A549 (cell line): ENCODE results near the gene NADSYN1. TPM values are rescaled to one million over a fixed set of nuclear protein-coding genes. Genes with fewer than 3 reads are reported as not detected.

Experiments used
- ATAC-seq, 2 experiments: fragments of 200-7000 bp in 1 of 2; fragments of >200 bp in 1 of 2; cut with Nextera tagmentation in 1 of 2; cut with Tn5 transposase in 1 of 2; 3 replicates each; pipeline versions ENCODE4 v1.8.0 to v1.9.1; 2018 to 2020; ENCODE audit warnings: mild to moderate bottlenecking in 1 of 2, moderate library complexity in 1 of 2
- CTCF ChIA-PET: fragments of 300-600 bp; sonication (Branson Sonifier 250); formaldehyde crosslinking; extraction: SDS; loops from one replicate; lab custom pipeline; 2021; ENCODE audit warnings: antibody characterized with exemption, inconsistent platforms; lab: Yijun Ruan, JAX
- POLR2A ChIA-PET: fragments of 350-600 bp; formaldehyde crosslinking; extraction: SDS; loops from one replicate; lab custom pipeline; 2021; ENCODE audit warnings: antibody characterized with exemption, inconsistent platforms; lab: Yijun Ruan, JAX
- DNase-seq, 2 experiments: peaks; one replicate each; pipeline versions ENCODE4 v3.0.0 to v3.0.0-alpha.2; 2011 to 2016; ENCODE audit warnings: low read depth in 1 of 2, low spot score in 1 of 2
- FAIRE-seq: peaks from 2 replicates; lab custom pipeline; 2011; peaks lifted over from hg19 to GRCh38; lab: Jason Lieb, UNC
- H3K27ac ChIP-seq, 2 experiments: fragments of >200 bp; sonication (Bioruptor Twin); formaldehyde crosslinking; 3 replicates each; pipeline ENCODE4 v1.5.1; 2016 to 2017
- H3K4me1 ChIP-seq: fragments of >200 bp; sonication (Bioruptor Twin); formaldehyde crosslinking; 3 replicates; pipeline ENCODE4 v1.6.1; 2016
- H3K4me2 ChIP-seq: fragments of >200 bp; sonication (Bioruptor Twin); formaldehyde crosslinking; 3 replicates; pipeline ENCODE4 v1.6.1; 2016
- H3K4me3 ChIP-seq: fragments of >200 bp; sonication (Bioruptor Twin); formaldehyde crosslinking; 3 replicates; pipeline ENCODE4 v1.5.1; 2016
- H3K9me3 ChIP-seq: fragments of >200 bp; sonication (Bioruptor Twin); formaldehyde crosslinking; 3 replicates; pipeline ENCODE4 v1.6.1; 2016
- BHLHE40 ChIP-seq: IDR thresholded peaks from 2 replicates; pipeline ENCODE4 v1.6.1; 2012; ENCODE audit warnings: low read depth, low read length, inconsistent platforms
- CBX2 ChIP-seq: fragments of 200-600 bp; sonication (generic); IDR thresholded peaks from 2 replicates; pipeline ENCODE4 v1.6.1; 2016; ENCODE audit warnings: low read depth, mild to moderate bottlenecking, borderline replicate concordance
- E2F6 ChIP-seq: IDR thresholded peaks from 2 replicates; pipeline ENCODE4 v1.6.1; 2012; ENCODE audit warnings: low read depth, borderline replicate concordance
- EHMT2 ChIP-seq: fragments of 200-600 bp; sonication (generic); IDR thresholded peaks from 2 replicates; pipeline ENCODE4 v1.6.1; 2016; ENCODE audit warnings: antibody characterized with exemption, low read depth, mild to moderate bottlenecking, moderate library complexity
- EP300 ChIP-seq, 2 experiments: fragments of >200 bp; sonication (Bioruptor Twin); formaldehyde crosslinking; IDR thresholded peaks; 2 replicates in 1 of 2; 3 replicates in 1 of 2; pipeline ENCODE4 v1.6.1; 2016 to 2017
- FOSB ChIP-seq: fragments of 250-450 bp; sonication (Bioruptor Pico); IDR thresholded peaks from 2 replicates; pipeline ENCODE4 v1.5.0; 2020; ENCODE audit warnings: mild to moderate bottlenecking, moderate library complexity
- GATA3 ChIP-seq: IDR thresholded peaks from 2 replicates; pipeline ENCODE4 v1.6.1; 2012; ENCODE audit warnings: borderline replicate concordance
- HDAC2 ChIP-seq: fragments of 200-600 bp; sonication (generic); IDR thresholded peaks from 2 replicates; pipeline ENCODE4 v1.6.1; 2016
- HES2 ChIP-seq: fragments of >200 bp; sonication (Bioruptor Twin); formaldehyde crosslinking; IDR thresholded peaks from 2 replicates; pipeline ENCODE4 v1.6.1; 2016
- HOXB13 ChIP-seq: fragments of 250-450 bp; sonication (Bioruptor Pico); IDR thresholded peaks from 2 replicates; pipeline ENCODE4 v1.5.0; 2020; ENCODE audit warnings: low read depth, mild to moderate bottlenecking, moderate library complexity
- JUNB ChIP-seq: fragments of >200 bp; sonication (Bioruptor Twin); formaldehyde crosslinking; IDR thresholded peaks from 2 replicates; pipeline ENCODE4 v1.6.1; 2016
- KDM1A ChIP-seq: fragments of 200-600 bp; sonication (generic); IDR thresholded peaks from 2 replicates; pipeline ENCODE4 v1.6.1; 2016; ENCODE audit warnings: low read depth, mild to moderate bottlenecking
- KDM5A ChIP-seq: fragments of 200-600 bp; sonication (generic); IDR thresholded peaks from 2 replicates; pipeline ENCODE4 v1.6.1; 2016; ENCODE audit warnings: antibody characterized with exemption, mild to moderate bottlenecking
- NR3C1 ChIP-seq: fragments of >200 bp; sonication (Bioruptor Twin); formaldehyde crosslinking; IDR thresholded peaks from 3 replicates; pipeline ENCODE4 v1.6.1; 2017
- PHF8 ChIP-seq: fragments of 200-600 bp; sonication (generic); IDR thresholded peaks from 2 replicates; pipeline ENCODE4 v1.6.1; 2016; ENCODE audit warnings: low read depth, mild to moderate bottlenecking, antibody characterized with exemption, moderate library complexity, borderline replicate concordance
- POLR2A ChIP-seq: IDR thresholded peaks from 2 replicates; pipeline ENCODE4 v1.6.1; 2012; ENCODE audit warnings: mild to moderate bottlenecking, low read length
- POLR2AphosphoS2 ChIP-seq: conservative IDR thresholded peaks from 2 replicates; pipeline ENCODE4 v1.6.1; 2012; ENCODE audit warnings: low read length, improper control_type of control experiment, inconsistent platforms
- REST ChIP-seq: fragments of 200-600 bp; sonication (generic); IDR thresholded peaks from 2 replicates; pipeline ENCODE4 v1.6.1; 2016; ENCODE audit warnings: antibody characterized with exemption, mild to moderate bottlenecking, moderate library complexity
- SMC3 ChIP-seq: fragments of >200 bp; sonication (Bioruptor Twin); formaldehyde crosslinking; IDR thresholded peaks from 3 replicates; pipeline ENCODE4 v1.6.1; 2018; ENCODE audit warnings: inconsistent platforms
- TP53 ChIP-seq: fragments of 250-450 bp; sonication (Bioruptor Pico); IDR thresholded peaks from 2 replicates; pipeline ENCODE4 v1.5.0; 2021; ENCODE audit warnings: mild to moderate bottlenecking, moderate library complexity
- USF2 ChIP-seq: fragments of 450-650 bp; IDR thresholded peaks from 2 replicates; pipeline ENCODE4 v1.6.1; 2014; ENCODE audit warnings: antibody characterized with exemption
- ZC3H11A ChIP-seq: fragments of 450-650 bp; IDR thresholded peaks from 2 replicates; pipeline ENCODE4 v1.6.1; 2014; ENCODE audit warnings: antibody characterized with exemption, mild to moderate bottlenecking
- ZFP36 ChIP-seq: fragments of 450-650 bp; IDR thresholded peaks from 2 replicates; pipeline ENCODE4 v1.6.1; 2014; ENCODE audit warnings: borderline replicate concordance; ENCODE audit not compliant: partially characterized antibody
- ZSCAN20 ChIP-seq: fragments of 250-450 bp; sonication (Bioruptor Pico); IDR thresholded peaks from 2 replicates; pipeline ENCODE4 v1.8.0; 2022; ENCODE audit warnings: mild to moderate bottlenecking, moderate library complexity
- WGBS: methylation state at CpG from one replicate; pipeline ENCODE4 v1.1.6; 2017; ENCODE audit errors: missing lambda C conversion rate; 5-methylcytosine and 5-hydroxymethylcytosine counted together
- polyA plus RNA-seq, 4 experiments: library from polyadenylated mRNA; depleted of rRNA in 3 of 4; stranded (reverse); fragments of >200 nt; fragmentation: RNase III in 1 of 4; extraction: RNeasy Plus Mini Kit Qiagen cat#74134 plus additional on column Dnase treatment in 1 of 4; gene quantifications; 2 replicates in 3 of 4; 3 replicates in 1 of 4; pipeline ENCODE4 v1.2.3, GENCODE V29; 2011 to 2017
- TF ChIP-seq, protein P1 (sequence below): fragments of >200 bp; sonication (Bioruptor Twin); formaldehyde crosslinking; IDR thresholded peaks from 3 replicates; pipeline ENCODE4 v1.5.1; 2016
- TF ChIP-seq, protein P2 (sequence below): IDR thresholded peaks from 2 replicates; pipeline ENCODE4 v1.6.1; 2012
- TF ChIP-seq, protein P3 (sequence below): fragments of 250-450 bp; sonication (Bioruptor Pico); IDR thresholded peaks from 2 replicates; pipeline ENCODE4 v1.5.0; 2020; ENCODE audit warnings: low read depth, mild to moderate bottlenecking, moderate library complexity

NADSYN1 gene
- polyA plus RNA-seq, 2 of the 4 experiments (the other 2 are of a cell fraction): 34.6 to 63.3 TPM

DNA sequence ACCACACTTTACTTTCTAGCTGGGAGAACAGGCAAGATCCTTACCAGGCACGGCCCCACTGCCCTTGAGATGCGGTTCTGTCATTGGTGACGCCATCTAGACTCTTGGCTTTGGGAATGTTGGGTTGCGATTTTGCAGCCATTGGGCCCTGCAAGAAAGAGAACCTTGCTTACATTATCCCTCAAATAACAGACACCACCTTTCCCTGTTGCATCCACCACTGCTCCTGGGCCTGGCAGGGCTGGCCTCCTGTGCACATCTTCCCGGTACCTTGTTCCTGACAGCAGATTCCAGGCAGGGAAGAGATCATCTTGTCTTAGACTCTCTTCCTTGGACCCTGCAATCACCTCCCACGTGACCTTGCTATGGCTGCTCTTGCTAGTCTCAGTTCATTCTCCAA lies 8.2 kb upstream of the NADSYN1 start:
- ChIA-PET CTCF (interaction anchor here (0.6 to 1.3 kb wide), 2 partner anchors 12 to 19 kb away, joined by 3 to 4 read pairs; no protein-coding TSS in a partner anchor), POLR2A (interaction anchor here (1.5 kb wide), 1 partner anchor 8 kb away, joined by 3 read pairs; the partner anchor contains the start of gene NADSYN1)
- FAIRE-seq (no peak), DNase-seq (no peak), ATAC-seq (no peak)
- H3K4me3 ChIP-seq: no peak overlapping the region
- TF ChIP-seq HOXB13 (CRISPR knock-in tag) (no peak), BHLHE40 (no peak), HDAC2 (no peak), USF2 (no peak), KDM1A (no peak), ZFP36 (no peak), ZC3H11A (no peak), GATA3 (no peak), HES2 (no peak), CBX2 (no peak)
- H3K4me2 ChIP-seq: no peak overlapping the region
- H3K4me1 ChIP-seq: peaks cover 12% of the 10 kb centered on the region; the same call in 2 of the 3 replicates
- no peak overlapping the region for H3K27ac ChIP-seq
- H3K9me3 ChIP-seq: peaks cover 16% of the 10 kb centered on the region
- WGBS: 95% methylated on average over 6 of the region's 6 CpGs

DNA sequence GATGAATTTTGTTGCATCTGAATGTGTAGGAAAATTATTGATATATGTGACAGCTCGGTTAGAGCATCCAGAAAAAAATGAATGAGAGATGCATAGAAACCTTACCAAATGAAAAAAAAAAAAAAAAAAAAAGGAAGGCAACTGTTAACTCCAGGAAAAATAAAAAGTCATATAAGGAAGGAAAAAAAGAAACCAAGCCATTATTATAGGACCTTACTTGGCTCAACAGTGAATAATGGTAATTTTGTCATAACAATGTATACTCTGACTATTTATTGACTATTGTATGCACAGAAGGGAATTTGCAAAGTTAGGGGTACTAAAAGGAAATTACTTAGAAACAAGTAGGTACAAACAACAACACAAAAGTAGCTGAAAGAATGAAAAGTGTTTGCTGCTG lies 6.9 kb upstream of the NADSYN1 start:
- no peak for TF ChIP-seq POLR2AphosphoS2
- TF ChIP-seq, protein P1, sequence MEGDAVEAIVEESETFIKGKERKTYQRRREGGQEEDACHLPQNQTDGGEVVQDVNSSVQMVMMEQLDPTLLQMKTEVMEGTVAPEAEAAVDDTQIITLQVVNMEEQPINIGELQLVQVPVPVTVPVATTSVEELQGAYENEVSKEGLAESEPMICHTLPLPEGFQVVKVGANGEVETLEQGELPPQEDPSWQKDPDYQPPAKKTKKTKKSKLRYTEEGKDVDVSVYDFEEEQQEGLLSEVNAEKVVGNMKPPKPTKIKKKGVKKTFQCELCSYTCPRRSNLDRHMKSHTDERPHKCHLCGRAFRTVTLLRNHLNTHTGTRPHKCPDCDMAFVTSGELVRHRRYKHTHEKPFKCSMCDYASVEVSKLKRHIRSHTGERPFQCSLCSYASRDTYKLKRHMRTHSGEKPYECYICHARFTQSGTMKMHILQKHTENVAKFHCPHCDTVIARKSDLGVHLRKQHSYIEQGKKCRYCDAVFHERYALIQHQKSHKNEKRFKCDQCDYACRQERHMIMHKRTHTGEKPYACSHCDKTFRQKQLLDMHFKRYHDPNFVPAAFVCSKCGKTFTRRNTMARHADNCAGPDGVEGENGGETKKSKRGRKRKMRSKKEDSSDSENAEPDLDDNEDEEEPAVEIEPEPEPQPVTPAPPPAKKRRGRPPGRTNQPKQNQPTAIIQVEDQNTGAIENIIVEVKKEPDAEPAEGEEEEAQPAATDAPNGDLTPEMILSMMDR: no peak
- no peak for TF ChIP-seq EHMT2
- TF ChIP-seq FOSB: no peak
- TF ChIP-seq, protein P2, sequence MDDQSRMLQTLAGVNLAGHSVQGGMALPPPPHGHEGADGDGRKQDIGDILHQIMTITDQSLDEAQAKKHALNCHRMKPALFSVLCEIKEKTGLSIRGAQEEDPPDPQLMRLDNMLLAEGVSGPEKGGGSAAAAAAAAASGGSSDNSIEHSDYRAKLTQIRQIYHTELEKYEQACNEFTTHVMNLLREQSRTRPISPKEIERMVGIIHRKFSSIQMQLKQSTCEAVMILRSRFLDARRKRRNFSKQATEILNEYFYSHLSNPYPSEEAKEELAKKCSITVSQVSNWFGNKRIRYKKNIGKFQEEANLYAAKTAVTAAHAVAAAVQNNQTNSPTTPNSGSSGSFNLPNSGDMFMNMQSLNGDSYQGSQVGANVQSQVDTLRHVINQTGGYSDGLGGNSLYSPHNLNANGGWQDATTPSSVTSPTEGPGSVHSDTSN: no peak
- TF ChIP-seq E2F6: no peak
- no peak for TF ChIP-seq ZSCAN20
- TF ChIP-seq SMC3: no peak
- TF ChIP-seq TP53: no peak
- no peak for TF ChIP-seq EP300 (IDR thresholded peaks at IDR 0.05)
- no peak for TF ChIP-seq PHF8
- TF ChIP-seq POLR2A: no peak
- TF ChIP-seq HDAC2: no peak
- TF ChIP-seq, protein P3, sequence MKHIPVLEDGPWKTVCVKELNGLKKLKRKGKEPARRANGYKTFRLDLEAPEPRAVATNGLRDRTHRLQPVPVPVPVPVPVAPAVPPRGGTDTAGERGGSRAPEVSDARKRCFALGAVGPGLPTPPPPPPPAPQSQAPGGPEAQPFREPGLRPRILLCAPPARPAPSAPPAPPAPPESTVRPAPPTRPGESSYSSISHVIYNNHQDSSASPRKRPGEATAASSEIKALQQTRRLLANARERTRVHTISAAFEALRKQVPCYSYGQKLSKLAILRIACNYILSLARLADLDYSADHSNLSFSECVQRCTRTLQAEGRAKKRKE (CRISPR knock-in tag): no peak
- no peak for TF ChIP-seq NR3C1
- no peak for TF ChIP-seq KDM5A
- no peak for TF ChIP-seq REST
- no peak for TF ChIP-seq JUNB
- CTCF ChIA-PET: interaction anchor here (0.8 to 1.9 kb wide), 3 partner anchors 13 to 134 kb away, joined by 3 to 9 read pairs (median 4); no protein-coding TSS in a partner anchor
- FAIRE-seq: no peak

More for the DNA sequence above, 6.9 kb upstream of the NADSYN1 start:
- no peak overlapping the region for H3K27ac ChIP-seq
- POLR2A ChIA-PET: no interaction called here
- ATAC-seq (no peak), DNase-seq (no peak)
- WGBS: 70% methylated on average over 1 of the region's 1 CpG
- H3K9me3 ChIP-seq: peaks cover 16% of the 10 kb centered on the region
- no peak overlapping the region for H3K4me3 ChIP-seq
- H3K4me2 ChIP-seq: no peak overlapping the region
- peaks cover 20% of the 10 kb centered on the region; the same call in 2 of the 3 replicates for H3K4me1 ChIP-seq
